Measurements from ENCODE around the gene AIFM2.

- no peak for TF ChIP-seq POLR2AphosphoS5 (IDR thresholded peaks at IDR 0.05; ENCODE audit: low read depth, low read length)
- TF ChIP-seq FOXP2 (optimal IDR thresholded peaks at IDR 0.05; ENCODE audit: borderline replicate concordance, extremely low read depth, extremely low read length, insufficient read depth) = no peak
- TF ChIP-seq SIN3A (IDR thresholded peaks at IDR 0.05; ENCODE audit: borderline replicate concordance, insufficient read depth, low read length) = no peak
These were observed 29.7 kb upstream of the AIFM2 start for GRCh38 chr10:70162151-70162891.

Data from PFSK-1 (cell line).